ENCODE results near the gene CFAP206.
"Not testable (repeated sequence)": the region's sequence is repeated elsewhere in the genome, so short reads cannot be mapped to it uniquely, and the experiment has no call there.

Gene CFAP206

GRCh38 chr6:87483929-87484328 is 76.2 kb downstream of the CFAP206 start:
- no peak overlapping the region for H3K27ac ChIP-seq (ENCODE audit: low read depth, low read length)
- H3K9me3 ChIP-seq (ENCODE audit: control insufficient read depth, insufficient read depth, low read depth, low read length) = peaks cover 5% of the 10 kb centered on the region; the same call in 1 of the 2 replicates
- H3K4me3 ChIP-seq (ENCODE audit: low read depth, low read length) = peak overlapping the region; percentile 2; the same call in 1 of the 2 replicates
- H3K9ac ChIP-seq (ENCODE audit: low read length) = peak overlapping the region; percentile 6
- H3K27me3 ChIP-seq (ENCODE audit: control insufficient read depth, insufficient read depth, low read length) = no peaks in the 10 kb centered on the region
- H3K4me1 ChIP-seq (ENCODE audit: control insufficient read depth, insufficient read depth, low read length) = peaks cover 12% of the 10 kb centered on the region
- no peaks in the 10 kb centered on the region for H3K36me3 ChIP-seq (ENCODE audit: control insufficient read depth, insufficient read depth, low read length)

GRCh38 chr6:87484491-87484890 is 76.7 kb downstream of the CFAP206 start:
- Histone ChIP-seq H3K4me3 (ENCODE audit: low read depth, low read length) (no peak overlapping the region), H3K9ac (ENCODE audit: low read length) (no peak overlapping the region), H3K4me1 (ENCODE audit: control insufficient read depth, insufficient read depth, low read length) (peaks cover 12% of the 10 kb centered on the region), H3K27ac (ENCODE audit: low read depth, low read length) (no peak overlapping the region), H3K36me3 (ENCODE audit: control insufficient read depth, insufficient read depth, low read length) (no peaks in the 10 kb centered on the region), H3K27me3 (ENCODE audit: control insufficient read depth, insufficient read depth, low read length) (no peaks in the 10 kb centered on the region), H3K9me3 (ENCODE audit: control insufficient read depth, insufficient read depth, low read depth, low read length) (peaks cover 5% of the 10 kb centered on the region; the same call in 1 of the 2 replicates)

GRCh38 chr6:87487555-87487954 is 79.8 kb downstream of the CFAP206 start:
- H3K27me3 ChIP-seq (ENCODE audit: control insufficient read depth, insufficient read depth, low read length) = no peaks in the 10 kb centered on the region
- no peak overlapping the region for H3K9ac ChIP-seq (ENCODE audit: low read length)
- no peak overlapping the region for H3K27ac ChIP-seq (ENCODE audit: low read depth, low read length)
- H3K4me1 ChIP-seq (ENCODE audit: control insufficient read depth, insufficient read depth, low read length) = peaks cover 12% of the 10 kb centered on the region
- H3K9me3 ChIP-seq (ENCODE audit: control insufficient read depth, insufficient read depth, low read depth, low read length) = peaks cover 5% of the 10 kb centered on the region; the same call in 1 of the 2 replicates
- no peaks in the 10 kb centered on the region for H3K36me3 ChIP-seq (ENCODE audit: control insufficient read depth, insufficient read depth, low read length)
- H3K4me3 ChIP-seq (ENCODE audit: low read depth, low read length) = no peak overlapping the region

- not testable (repeated sequence) for H3K4me1 ChIP-seq (ENCODE audit: control insufficient read depth, insufficient read depth, low read length); H3K27ac ChIP-seq (ENCODE audit: low read depth, low read length); H3K9ac ChIP-seq (ENCODE audit: low read length); H3K27me3 ChIP-seq (ENCODE audit: control insufficient read depth, insufficient read depth, low read length); H3K9me3 ChIP-seq (ENCODE audit: control insufficient read depth, insufficient read depth, low read depth, low read length); H3K4me3 ChIP-seq (ENCODE audit: low read depth, low read length); H3K36me3 ChIP-seq (ENCODE audit: control insufficient read depth, insufficient read depth, low read length)
Measured at GRCh38 chr6:87489326-87489725, 81.6 kb downstream of the CFAP206 start.

- H3K27me3 ChIP-seq (ENCODE audit: control insufficient read depth, insufficient read depth, low read length) = no peaks in the 10 kb centered on the region
- no peaks in the 10 kb centered on the region for H3K4me1 ChIP-seq (ENCODE audit: control insufficient read depth, insufficient read depth, low read length)
- no peak overlapping the region for H3K27ac ChIP-seq (ENCODE audit: low read depth, low read length)
Measured at GRCh38 chr6:87494761-87495422, 87.1 kb downstream of the CFAP206 start.

GRCh38 chr6:87498048-87498447 is 90.3 kb downstream of the CFAP206 start:
- Histone ChIP-seq H3K27me3 (ENCODE audit: control insufficient read depth, insufficient read depth, low read length) (no peaks in the 10 kb centered on the region), H3K4me1 (ENCODE audit: control insufficient read depth, insufficient read depth, low read length) (no peaks in the 10 kb centered on the region), H3K27ac (ENCODE audit: low read depth, low read length) (no peak overlapping the region), H3K36me3 (ENCODE audit: control insufficient read depth, insufficient read depth, low read length) (peaks cover 7% of the 10 kb centered on the region), H3K9me3 (ENCODE audit: control insufficient read depth, insufficient read depth, low read depth, low read length) (no peaks in the 10 kb centered on the region), H3K4me3 (ENCODE audit: low read depth, low read length) (no peak overlapping the region), H3K9ac (ENCODE audit: low read length) (no peak overlapping the region)

More at GRCh38 chr6:87494761-87495422, 87.1 kb downstream of the CFAP206 start:
- H3K36me3 ChIP-seq (ENCODE audit: control insufficient read depth, insufficient read depth, low read length) = peaks cover 3% of the 10 kb centered on the region; the same call in 1 of the 2 replicates
- H3K9me3 ChIP-seq (ENCODE audit: control insufficient read depth, insufficient read depth, low read depth, low read length) = no peaks in the 10 kb centered on the region
- H3K9ac ChIP-seq (ENCODE audit: low read length) = no peak overlapping the region
- H3K4me3 ChIP-seq (ENCODE audit: low read depth, low read length) = no peak overlapping the region

- Histone ChIP-seq H3K9ac (ENCODE audit: low read length) (no peak overlapping the region), H3K36me3 (ENCODE audit: control insufficient read depth, insufficient read depth, low read length) (peaks cover 13% of the 10 kb centered on the region), H3K4me1 (ENCODE audit: control insufficient read depth, insufficient read depth, low read length) (no peaks in the 10 kb centered on the region), H3K4me3 (ENCODE audit: low read depth, low read length) (no peak overlapping the region), H3K27ac (ENCODE audit: low read depth, low read length) (no peak overlapping the region), H3K9me3 (ENCODE audit: control insufficient read depth, insufficient read depth, low read depth, low read length) (no peaks in the 10 kb centered on the region), H3K27me3 (ENCODE audit: control insufficient read depth, insufficient read depth, low read length) (no peaks in the 10 kb centered on the region)
Measured at GRCh38 chr6:87501809-87502572, 94.2 kb downstream of the CFAP206 start.

- Histone ChIP-seq H3K4me1 (ENCODE audit: control insufficient read depth, insufficient read depth, low read length) (no peaks in the 10 kb centered on the region), H3K36me3 (ENCODE audit: control insufficient read depth, insufficient read depth, low read length) (peaks cover 27% of the 10 kb centered on the region)
Measured at GRCh38 chr6:87504441-87504840, 96.7 kb downstream of the CFAP206 start.

More at GRCh38 chr6:87504441-87504840, 96.7 kb downstream of the CFAP206 start:
- Histone ChIP-seq H3K4me3 (ENCODE audit: low read depth, low read length) (no peak overlapping the region), H3K27ac (ENCODE audit: low read depth, low read length) (no peak overlapping the region), H3K27me3 (ENCODE audit: control insufficient read depth, insufficient read depth, low read length) (no peaks in the 10 kb centered on the region), H3K9me3 (ENCODE audit: control insufficient read depth, insufficient read depth, low read depth, low read length) (no peaks in the 10 kb centered on the region), H3K9ac (ENCODE audit: low read length) (no peak overlapping the region)
